Mesenteric fat pad (tissue), 1 donor: ENCODE results near the gene MTO1. TPM values are rescaled to one million over a fixed set of nuclear protein-coding genes. Genes with fewer than 3 reads are reported as not detected.
"Not testable (repeated sequence)": the region's sequence is repeated elsewhere in the genome, so short reads cannot be mapped to it uniquely, and the experiment has no call there.

Experiments
- DNase-seq: peaks from one replicate; pipeline ENCODE4 v3.0.0-alpha.2; 2020; ENCODE audit warnings: low spot score
- total RNA-seq: library from RNA; stranded (reverse); fragmentation: NEBNext Ultra II Directional; extraction: Animal tissue kit (Norgen Biotek cat#: 25700); gene quantifications from one replicate; pipeline ENCODE4 v1.2.1, GENCODE V29; 2021
- donor health status: DM: yes; HTN: yes; CAD: no.

The MTO1 gene
- total RNA-seq, 1 donor from 2014 or later = 20.3 TPM

GRCh38 chr6:73525546-73526330 is 64.2 kb downstream of the MTO1 start:
- no peak for DNase-seq

GRCh38 chr6:73528897-73529296 is 67.4 kb downstream of the MTO1 start:
- peak; percentile 37 for DNase-seq

- DNase-seq = no peak
Measured at GRCh38 chr6:73532293-73532692, 70.8 kb downstream of the MTO1 start.

GRCh38 chr6:73534628-73535027 is 73.1 kb downstream of the MTO1 start:
- no peak for DNase-seq

GRCh38 chr6:73537677-73538076 is 76.1 kb downstream of the MTO1 start:
- no peak for DNase-seq

GRCh38 chr6:73538116-73538779 is 76.7 kb downstream of the MTO1 start:
- no peak for DNase-seq

- peak; percentile 74 for DNase-seq
Measured at GRCh38 chr6:73542481-73542880, 80.9 kb downstream of the MTO1 start.

GRCh38 chr6:73542891-73543290 is 81.4 kb downstream of the MTO1 start:
- DNase-seq = peak; percentile 20

GRCh38 chr6:73547036-73547435 is 85.5 kb downstream of the MTO1 start:
- DNase-seq = no peak

- peak; percentile 47 for DNase-seq
Measured at GRCh38 chr6:73548458-73549446, 87.2 kb downstream of the MTO1 start.

GRCh38 chr6:73551115-73551514 is 89.6 kb downstream of the MTO1 start:
- not testable (repeated sequence) for DNase-seq

- DNase-seq = peak; percentile 14
Measured at GRCh38 chr6:73555380-73555949, 93.9 kb downstream of the MTO1 start.

GRCh38 chr6:73556836-73557235 is 95.3 kb downstream of the MTO1 start:
- no peak for DNase-seq

Other genes starting within 250 kb of the MTO1 start
- gene KHDC1L, start 236.2 kb upstream of the MTO1 start, total RNA-seq = not detected
- gene KHDC1, start 198.5 kb upstream of the MTO1 start, total RNA-seq = 0.35 TPM
- gene DPPA5, start 107.5 kb upstream of the MTO1 start, total RNA-seq = not detected
- not detected for gene KHDC3L, start 99.1 kb upstream of the MTO1 start, total RNA-seq
- not detected for gene OOEP, start 91.8 kb upstream of the MTO1 start, total RNA-seq
- 0.32 TPM for gene DDX43, start 66.9 kb upstream of the MTO1 start, total RNA-seq
- 6.0 TPM for gene CGAS, start 9.4 kb upstream of the MTO1 start, total RNA-seq
- gene EEF1A1, start 59.3 kb downstream of the MTO1 start, total RNA-seq = 8,244 TPM
- gene SLC17A5, start 192.3 kb downstream of the MTO1 start, total RNA-seq = 21.4 TPM
- gene CD109, start 234.5 kb downstream of the MTO1 start, total RNA-seq = 10.8 TPM